ENCODE measurements around the gene ANKRD31. TPM values are rescaled to one million over a fixed set of nuclear protein-coding genes. Genes with fewer than 3 reads are reported as not detected.

Gene ANKRD31
- polyA plus RNA-seq, 2 of the 4 experiments (the other 2 are of a cell fraction) = 0.15 to 0.49 TPM

DNA sequence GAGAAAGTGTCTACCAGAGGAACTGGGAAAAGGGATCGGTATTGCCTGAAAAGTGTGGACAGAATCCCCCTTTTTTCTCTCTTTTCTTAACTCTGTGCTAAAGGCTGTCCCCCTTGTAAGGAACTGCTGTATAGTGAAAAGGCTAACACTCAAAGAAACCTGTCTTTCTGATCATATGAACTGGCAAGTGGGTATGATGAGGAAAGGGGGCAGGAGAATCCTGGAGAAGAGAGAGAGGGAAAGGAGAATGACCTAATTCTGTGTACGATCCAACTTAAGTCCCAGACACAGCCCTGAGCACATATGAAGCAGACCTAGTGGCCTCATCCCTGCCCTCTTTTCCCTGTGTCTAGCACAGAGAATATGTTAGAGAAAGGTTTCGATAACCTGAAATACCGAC is 967 bp downstream of the ANKRD31 start (continued):
- TF ChIP-seq TP53 (CRISPR knock-in tag; IDR thresholded peaks at IDR 0.05) (no peak), NPAS2 (CRISPR knock-in tag; IDR thresholded peaks at IDR 0.05; ENCODE audit: borderline replicate concordance) (no peak)

DNA sequence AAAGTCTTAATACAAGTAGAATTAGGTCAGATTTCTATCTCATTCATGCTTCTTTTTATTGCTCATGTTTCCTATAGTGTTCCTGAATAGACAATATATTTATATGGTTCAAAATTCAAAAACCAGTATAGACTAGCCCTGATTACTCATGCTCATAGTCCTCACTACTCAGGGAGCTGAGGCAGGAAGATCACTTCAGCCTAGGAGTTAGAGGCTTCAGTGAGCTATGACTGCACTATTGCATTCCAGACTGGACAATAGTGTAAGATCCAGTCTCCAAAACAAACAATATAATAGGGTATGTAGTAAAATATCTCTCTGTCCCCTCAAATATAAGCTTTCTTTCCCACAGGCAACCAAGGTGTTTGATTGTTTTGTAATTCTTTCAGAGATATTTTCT is 2.4 kb downstream of the ANKRD31 start:
- POLR2A ChIA-PET = interaction anchor here (0.7 kb wide), 1 partner anchor 103 kb away, joined by 3 read pairs; the partner anchor contains the start of gene HMGCR
- no peaks in the 10 kb centered on the region for H3K9me3 ChIP-seq
- H3K4me1 ChIP-seq = peaks cover 10% of the 10 kb centered on the region; the same call in 2 of the 3 replicates
- no peak overlapping the region for H3K4me2 ChIP-seq
- no peak for FAIRE-seq
- H3K4me3 ChIP-seq = no peak overlapping the region
- no peak for DNase-seq (ENCODE audit: low read depth in 1 of 2, low spot score in 1 of 2)
- CTCF ChIA-PET = no interaction called here
- no peak for ATAC-seq
- TF ChIP-seq KDM5A (IDR thresholded peaks at IDR 0.05) (no peak), PHF8 (IDR thresholded peaks at IDR 0.05; ENCODE audit: borderline replicate concordance, low read depth) (no peak), SMC3 (IDR thresholded peaks at IDR 0.05) (no peak), MAFK (IDR thresholded peaks at IDR 0.05; ENCODE audit: partially characterized antibody) (no peak), ZNF302 (CRISPR knock-in tag; IDR thresholded peaks at IDR 0.05) (no peak), EP300 (IDR thresholded peaks at IDR 0.05) (no peak), CHD4 (IDR thresholded peaks at IDR 0.05; ENCODE audit: borderline replicate concordance) (no peak), NPAS2 (CRISPR knock-in tag; IDR thresholded peaks at IDR 0.05; ENCODE audit: borderline replicate concordance) (no peak), NFE2L2 (conservative IDR thresholded peaks at IDR 0.05; ENCODE audit: low read length) (no peak), HDAC2 (IDR thresholded peaks at IDR 0.05) (no peak)
- TF ChIP-seq, protein P1, sequence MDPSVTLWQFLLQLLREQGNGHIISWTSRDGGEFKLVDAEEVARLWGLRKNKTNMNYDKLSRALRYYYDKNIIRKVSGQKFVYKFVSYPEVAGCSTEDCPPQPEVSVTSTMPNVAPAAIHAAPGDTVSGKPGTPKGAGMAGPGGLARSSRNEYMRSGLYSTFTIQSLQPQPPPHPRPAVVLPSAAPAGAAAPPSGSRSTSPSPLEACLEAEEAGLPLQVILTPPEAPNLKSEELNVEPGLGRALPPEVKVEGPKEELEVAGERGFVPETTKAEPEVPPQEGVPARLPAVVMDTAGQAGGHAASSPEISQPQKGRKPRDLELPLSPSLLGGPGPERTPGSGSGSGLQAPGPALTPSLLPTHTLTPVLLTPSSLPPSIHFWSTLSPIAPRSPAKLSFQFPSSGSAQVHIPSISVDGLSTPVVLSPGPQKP (IDR thresholded peaks at IDR 0.05; ENCODE audit: low read depth, low read length) = no peak
- TF ChIP-seq, protein P2, sequence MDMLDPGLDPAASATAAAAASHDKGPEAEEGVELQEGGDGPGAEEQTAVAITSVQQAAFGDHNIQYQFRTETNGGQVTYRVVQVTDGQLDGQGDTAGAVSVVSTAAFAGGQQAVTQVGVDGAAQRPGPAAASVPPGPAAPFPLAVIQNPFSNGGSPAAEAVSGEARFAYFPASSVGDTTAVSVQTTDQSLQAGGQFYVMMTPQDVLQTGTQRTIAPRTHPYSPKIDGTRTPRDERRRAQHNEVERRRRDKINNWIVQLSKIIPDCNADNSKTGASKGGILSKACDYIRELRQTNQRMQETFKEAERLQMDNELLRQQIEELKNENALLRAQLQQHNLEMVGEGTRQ (IDR thresholded peaks at IDR 0.05) = no peak
- no peak overlapping the region for H3K27ac ChIP-seq

DNA sequence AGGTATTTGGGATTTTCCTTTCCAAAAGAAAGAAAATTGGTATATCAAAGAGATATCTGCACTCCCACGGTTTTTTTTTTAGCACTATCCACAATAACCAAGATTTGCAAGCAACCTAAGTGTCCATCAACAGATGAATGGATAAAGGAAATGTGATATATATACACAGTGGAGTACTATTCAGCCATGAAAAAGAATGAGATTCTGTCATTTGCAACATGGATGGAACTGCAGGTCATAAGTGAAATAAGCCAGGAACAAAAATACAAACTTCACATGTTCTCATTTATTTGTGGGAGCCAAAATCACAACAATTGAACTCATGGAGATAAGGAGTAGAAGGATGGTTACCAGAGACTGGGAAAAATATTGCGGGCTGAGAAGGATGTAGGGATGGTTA is 9.8 kb downstream of the ANKRD31 start:
- ChIA-PET CTCF (interaction anchor here (3.7 kb wide), 1 partner anchor 10 kb away, joined by 17 read pairs; the partner anchor contains the start of gene ANKRD31), POLR2A (no interaction called here)
- Histone ChIP-seq H3K4me3 (no peak overlapping the region), H3K4me1 (no peaks in the 10 kb centered on the region), H3K9me3 (no peaks in the 10 kb centered on the region), H3K27ac (no peak overlapping the region), H3K4me2 (no peak overlapping the region)
- TF ChIP-seq, protein P1 (IDR thresholded peaks at IDR 0.05; ENCODE audit: low read depth, low read length) = no peak
- TF ChIP-seq JUNB (IDR thresholded peaks at IDR 0.05) (no peak), KDM1A (IDR thresholded peaks at IDR 0.05; ENCODE audit: low read depth) (no peak), HEYL (CRISPR knock-in tag; IDR thresholded peaks at IDR 0.05) (no peak), MYC (IDR thresholded peaks at IDR 0.05; ENCODE audit: borderline replicate concordance, low read length) (no peak), ZFP36 (IDR thresholded peaks at IDR 0.05; ENCODE audit: borderline replicate concordance, partially characterized antibody) (no peak), NFE2L2 (conservative IDR thresholded peaks at IDR 0.05; ENCODE audit: low read length) (no peak), NR3C1 (IDR thresholded peaks at IDR 0.05) (no peak), HDAC2 (IDR thresholded peaks at IDR 0.05) (no peak), HOXA7 (CRISPR knock-in tag; IDR thresholded peaks at IDR 0.05) (no peak), FOSL2 (IDR thresholded peaks at IDR 0.05) (no peak), FOSL2 (CRISPR knock-in tag; IDR thresholded peaks at IDR 0.05) (no peak), ZC3H11A (IDR thresholded peaks at IDR 0.05) (no peak), HOXB13 (CRISPR knock-in tag; IDR thresholded peaks at IDR 0.05; ENCODE audit: low read depth) (no peak), TFCP2L1 (CRISPR knock-in tag; IDR thresholded peaks at IDR 0.05) (no peak), MAFK (IDR thresholded peaks at IDR 0.05; ENCODE audit: partially characterized antibody) (no peak), EHF (CRISPR knock-in tag; IDR thresholded peaks at IDR 0.05) (no peak), GATA3 (IDR thresholded peaks at IDR 0.05; ENCODE audit: borderline replicate concordance) (no peak)
- TF ChIP-seq, protein P3, sequence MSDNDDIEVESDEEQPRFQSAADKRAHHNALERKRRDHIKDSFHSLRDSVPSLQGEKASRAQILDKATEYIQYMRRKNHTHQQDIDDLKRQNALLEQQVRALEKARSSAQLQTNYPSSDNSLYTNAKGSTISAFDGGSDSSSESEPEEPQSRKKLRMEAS (IDR thresholded peaks at IDR 0.05) = no peak
- TF ChIP-seq, protein P4, sequence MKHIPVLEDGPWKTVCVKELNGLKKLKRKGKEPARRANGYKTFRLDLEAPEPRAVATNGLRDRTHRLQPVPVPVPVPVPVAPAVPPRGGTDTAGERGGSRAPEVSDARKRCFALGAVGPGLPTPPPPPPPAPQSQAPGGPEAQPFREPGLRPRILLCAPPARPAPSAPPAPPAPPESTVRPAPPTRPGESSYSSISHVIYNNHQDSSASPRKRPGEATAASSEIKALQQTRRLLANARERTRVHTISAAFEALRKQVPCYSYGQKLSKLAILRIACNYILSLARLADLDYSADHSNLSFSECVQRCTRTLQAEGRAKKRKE (CRISPR knock-in tag; IDR thresholded peaks at IDR 0.05; ENCODE audit: low read depth) = no peak
- no peak for ATAC-seq
- DNase-seq (ENCODE audit: low read depth in 1 of 2, low spot score in 1 of 2) = no peak
- FAIRE-seq = no peak
- 31% methylated on average over 2 of the region's 2 CpGs for WGBS (ENCODE audit: missing lambda C conversion rate)
